ENCODE data around the gene PTRH1. TPM values are rescaled to one million over a fixed set of nuclear protein-coding genes. Genes with fewer than 3 reads are reported as not detected.
A peak's percentile ranks its signal among the peaks of the same experiment; 100 is the strongest.

Gene PTRH1
- total RNA-seq, 1 experiment from 2014 or later = 4.3 TPM

- Histone ChIP-seq H3K4me1 (no peaks in the 10 kb centered on the region), H3K9me3 (replicated peaks) (no peaks in the 10 kb centered on the region), H3K4me3 (no peak overlapping the region), H3K36me3 (no peaks in the 10 kb centered on the region), H3K27ac (no peak overlapping the region), H3K27me3 (peaks cover 8% of the 10 kb centered on the region; the same call in 1 of the 2 replicates)
- no peak for DNase-seq
Observed at GRCh38 chr9:127717766-127718165, 2.3 kb upstream of the PTRH1 start.

DNA sequence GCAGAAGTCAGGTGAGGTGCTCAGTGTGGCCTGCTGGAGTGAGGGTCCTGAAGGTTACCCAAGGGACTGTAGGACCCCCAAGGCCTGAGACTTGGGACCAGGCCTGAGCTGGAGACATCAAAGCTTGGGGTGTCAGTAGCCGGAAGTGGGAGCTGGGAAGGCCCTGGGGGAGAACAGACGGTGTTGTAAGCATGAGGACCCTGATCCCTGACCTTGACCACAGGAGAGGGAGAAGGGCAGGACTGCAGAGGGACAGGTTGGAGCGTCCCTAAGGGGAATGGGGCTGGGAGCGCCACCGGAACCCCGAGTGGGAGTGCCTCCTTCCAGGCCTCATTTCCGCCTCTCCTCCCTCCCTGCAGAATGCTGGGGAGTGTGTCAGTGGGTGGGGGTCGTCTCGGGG lies 949 bp upstream of the PTRH1 start:
- Histone ChIP-seq H3K4me3 (no peak overlapping the region), H3K9me3 (replicated peaks) (no peaks in the 10 kb centered on the region), H3K4me1 (peaks cover 3% of the 10 kb centered on the region; the same call in 1 of the 2 replicates), H3K36me3 (no peaks in the 10 kb centered on the region), H3K27ac (no peak overlapping the region), H3K27me3 (peaks cover 3% of the 10 kb centered on the region; the same call in 1 of the 2 replicates)
- DNase-seq = no peak

DNA sequence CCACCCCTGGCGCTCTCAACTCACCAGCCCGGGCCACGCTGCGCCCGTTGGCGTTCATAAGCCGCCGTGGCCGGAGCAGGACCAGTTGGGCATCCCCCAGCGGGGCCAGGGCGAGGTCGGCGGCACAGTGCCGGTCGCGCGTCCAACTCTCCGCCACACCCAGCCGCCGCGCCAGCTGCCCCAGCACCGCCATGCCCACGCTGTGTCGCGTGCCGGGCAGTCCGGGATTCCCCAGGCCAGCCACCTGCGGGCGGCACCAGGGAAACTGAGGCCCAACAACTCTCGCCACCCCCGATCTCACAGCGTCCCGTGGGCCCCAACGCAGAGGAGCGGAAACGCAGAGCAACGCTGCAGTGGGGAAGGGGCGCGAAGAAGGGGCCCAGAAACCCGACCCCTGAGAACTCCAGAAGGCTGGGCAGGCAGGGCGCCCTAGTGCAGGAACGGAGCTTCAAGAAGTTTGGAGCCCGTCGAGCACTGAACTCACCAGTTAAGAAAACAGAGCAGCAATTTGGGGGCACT lies 453 bp downstream of the PTRH1 start:
- no peaks in the 10 kb centered on the region for H3K27me3 ChIP-seq
- peak overlapping the region; percentile 65 for H3K4me3 ChIP-seq
- no peaks in the 10 kb centered on the region for H3K36me3 ChIP-seq
- H3K4me1 ChIP-seq = peaks cover 8% of the 10 kb centered on the region; the same call in 1 of the 2 replicates
- no peaks in the 10 kb centered on the region for H3K9me3 ChIP-seq (replicated peaks)
- no peak overlapping the region for H3K27ac ChIP-seq
- DNase-seq = no peak

- Histone ChIP-seq H3K4me3 (no peak overlapping the region), H3K9me3 (replicated peaks) (no peaks in the 10 kb centered on the region), H3K36me3 (no peaks in the 10 kb centered on the region), H3K4me1 (peaks cover 8% of the 10 kb centered on the region; the same call in 1 of the 2 replicates), H3K27ac (no peak overlapping the region), H3K27me3 (no peaks in the 10 kb centered on the region)
- DNase-seq = no peak
Observed at GRCh38 chr9:127714020-127714750, 1.3 kb downstream of the PTRH1 start.

GRCh38 chr9:127712867-127713266 lies 2.6 kb downstream of the PTRH1 start:
- no peak for DNase-seq
- no peaks in the 10 kb centered on the region for H3K27me3 ChIP-seq
- H3K4me1 ChIP-seq = peaks cover 8% of the 10 kb centered on the region; the same call in 1 of the 2 replicates
- no peak overlapping the region for H3K4me3 ChIP-seq
- H3K9me3 ChIP-seq (replicated peaks) = no peaks in the 10 kb centered on the region
- no peaks in the 10 kb centered on the region for H3K36me3 ChIP-seq
- no peak overlapping the region for H3K27ac ChIP-seq

DNA sequence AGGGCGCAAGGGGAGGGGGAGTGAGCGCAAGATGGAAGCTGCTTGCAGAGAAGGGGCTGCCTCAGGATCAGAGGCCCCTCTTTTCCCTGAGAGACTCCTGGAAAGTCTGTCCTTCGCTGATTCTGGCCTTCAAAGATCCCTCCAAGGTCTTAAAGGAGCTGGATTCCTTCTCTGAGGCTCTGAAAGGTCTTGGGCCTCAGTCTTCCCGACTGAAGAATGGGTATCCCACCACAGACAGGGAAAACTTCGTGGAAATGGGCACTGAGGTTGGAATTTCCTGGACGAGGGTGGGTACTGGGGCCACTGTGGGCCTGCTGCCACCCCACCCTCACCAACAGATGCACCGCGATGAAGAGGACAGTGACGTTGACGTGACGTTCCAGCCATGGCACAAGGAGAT lies 3.1 kb downstream of the PTRH1 start:
- Histone ChIP-seq H3K27ac (no peak overlapping the region), H3K4me3 (no peak overlapping the region), H3K4me1 (peaks cover 8% of the 10 kb centered on the region; the same call in 1 of the 2 replicates), H3K27me3 (no peaks in the 10 kb centered on the region), H3K36me3 (no peaks in the 10 kb centered on the region), H3K9me3 (replicated peaks) (no peaks in the 10 kb centered on the region)
- no peak for DNase-seq

DNA sequence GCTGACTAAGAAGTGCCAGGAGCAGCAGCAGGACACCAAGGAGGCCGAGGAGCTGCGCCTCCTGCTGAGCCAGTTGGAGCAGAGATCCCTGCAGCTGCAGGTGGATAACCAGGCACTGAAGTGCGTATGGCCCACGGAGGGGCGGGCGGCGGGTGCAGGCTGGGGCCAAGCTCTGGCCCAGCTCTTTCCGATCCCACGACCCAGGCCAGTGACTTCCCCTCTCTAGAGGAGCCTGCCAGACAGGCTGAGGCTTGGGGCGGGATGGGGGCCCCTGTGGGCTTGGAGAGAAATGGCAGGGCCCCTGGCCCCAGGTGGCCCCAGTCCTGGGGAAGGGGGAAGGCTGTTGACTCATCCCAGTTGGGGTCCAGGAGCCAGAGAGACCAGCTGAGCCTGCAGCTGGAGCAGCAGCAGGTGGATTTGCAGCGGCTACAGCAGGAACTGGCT lies 3.6 kb downstream of the PTRH1 start:
- H3K27me3 ChIP-seq = no peaks in the 10 kb centered on the region
- H3K4me3 ChIP-seq = no peak overlapping the region
- no peaks in the 10 kb centered on the region for H3K9me3 ChIP-seq (replicated peaks)
- H3K27ac ChIP-seq = no peak overlapping the region
- DNase-seq = no peak
- no peaks in the 10 kb centered on the region for H3K36me3 ChIP-seq
- peaks cover 8% of the 10 kb centered on the region; the same call in 1 of the 2 replicates for H3K4me1 ChIP-seq

DNA sequence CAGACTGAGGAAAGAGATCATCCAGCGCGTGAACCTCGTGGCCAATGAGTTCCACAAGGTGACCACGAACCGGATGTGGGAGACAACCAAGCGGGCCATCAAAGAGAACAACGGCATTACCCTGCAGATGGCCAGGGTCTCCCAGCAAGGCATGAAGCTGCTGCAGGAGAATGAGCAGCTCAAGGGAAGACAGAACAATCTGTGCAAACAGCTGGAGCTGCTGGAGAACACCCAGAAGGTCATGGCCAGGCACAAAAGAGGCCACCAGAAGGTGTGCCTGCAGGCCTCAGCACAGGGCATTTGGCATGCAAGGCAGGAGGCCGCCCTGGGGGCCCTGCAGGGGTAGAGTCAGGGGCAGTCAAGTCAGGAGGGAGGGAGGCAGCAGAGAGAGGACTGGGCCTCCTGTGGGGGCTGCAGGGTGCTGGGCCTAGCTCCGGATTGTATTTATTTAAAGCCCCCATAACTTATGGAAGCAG lies 4.2 kb downstream of the PTRH1 start:
- H3K36me3 ChIP-seq = no peaks in the 10 kb centered on the region
- no peaks in the 10 kb centered on the region for H3K9me3 ChIP-seq (replicated peaks)
- no peak overlapping the region for H3K27ac ChIP-seq
- peaks cover 8% of the 10 kb centered on the region; the same call in 1 of the 2 replicates for H3K4me1 ChIP-seq
- H3K4me3 ChIP-seq = no peak overlapping the region
- DNase-seq = no peak
- H3K27me3 ChIP-seq = no peaks in the 10 kb centered on the region

DNA sequence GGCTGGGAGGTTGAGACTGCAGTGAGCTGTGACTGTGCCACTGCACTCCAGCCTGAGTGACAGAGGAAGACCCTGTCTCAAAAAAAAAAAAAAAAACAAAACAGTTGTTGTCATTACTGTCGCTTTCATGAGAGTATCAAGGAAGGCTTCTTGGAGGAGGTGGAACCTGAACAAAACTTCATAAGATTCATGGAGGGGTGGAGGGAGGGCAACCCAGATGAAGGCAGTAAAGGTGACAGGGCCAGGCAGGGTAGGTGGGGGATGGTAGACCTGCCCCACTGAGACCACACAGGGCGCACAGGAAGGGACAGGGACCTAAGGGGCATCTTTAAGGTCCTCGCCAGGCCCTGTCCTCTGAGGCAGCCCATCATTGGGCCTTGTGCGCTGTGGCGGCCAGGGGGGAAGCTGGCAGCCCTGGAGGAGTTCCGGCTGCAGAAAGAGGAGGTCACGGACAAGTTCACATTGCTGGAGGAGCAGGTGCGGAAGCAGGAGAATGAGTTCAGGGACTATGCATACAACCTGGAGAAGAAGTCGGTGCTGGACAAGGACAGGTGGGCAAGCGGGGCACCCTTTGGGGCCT lies 5.2 kb downstream of the PTRH1 start:
- Histone ChIP-seq H3K4me1 (peaks cover 14% of the 10 kb centered on the region; the same call in 1 of the 2 replicates), H3K4me3 (no peak overlapping the region), H3K36me3 (no peaks in the 10 kb centered on the region), H3K9me3 (replicated peaks) (no peaks in the 10 kb centered on the region), H3K27me3 (no peaks in the 10 kb centered on the region), H3K27ac (no peak overlapping the region)
- no peak for DNase-seq

DNA sequence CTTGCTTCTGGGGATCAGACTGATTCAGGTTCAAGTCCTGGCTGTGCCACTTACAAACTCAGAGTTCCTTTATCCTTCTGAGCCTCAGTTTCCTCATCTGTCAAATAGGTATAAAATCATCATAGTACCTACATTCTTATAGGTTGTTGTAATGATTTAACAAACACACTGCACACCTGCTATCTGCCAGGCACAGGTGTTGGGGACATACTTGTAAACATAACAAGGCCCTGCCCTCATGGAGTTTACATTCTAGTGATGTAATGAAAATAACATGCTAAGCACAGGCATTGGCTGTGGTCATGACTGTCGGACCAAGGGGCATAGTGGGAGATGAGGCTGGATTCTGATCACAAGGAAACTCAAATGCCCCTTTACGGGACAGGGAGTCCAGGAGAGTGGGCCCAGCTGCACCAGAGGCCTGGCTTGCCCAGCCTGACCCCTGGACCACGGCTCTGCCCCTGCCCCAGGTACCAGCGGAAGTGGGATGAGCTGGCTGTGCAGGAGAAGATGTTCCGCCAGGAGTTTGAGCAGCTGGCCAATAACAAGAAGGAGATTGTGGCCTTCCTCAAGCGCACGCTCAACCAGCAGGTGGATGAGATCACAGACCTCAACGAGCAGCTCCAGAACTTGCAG lies 6.4 kb downstream of the PTRH1 start:
- no peaks in the 10 kb centered on the region for H3K9me3 ChIP-seq (replicated peaks)
- peaks cover 14% of the 10 kb centered on the region; the same call in 1 of the 2 replicates for H3K4me1 ChIP-seq
- no peak for DNase-seq
- H3K27me3 ChIP-seq = no peaks in the 10 kb centered on the region
- no peak overlapping the region for H3K27ac ChIP-seq
- no peak overlapping the region for H3K4me3 ChIP-seq
- no peaks in the 10 kb centered on the region for H3K36me3 ChIP-seq

DNA sequence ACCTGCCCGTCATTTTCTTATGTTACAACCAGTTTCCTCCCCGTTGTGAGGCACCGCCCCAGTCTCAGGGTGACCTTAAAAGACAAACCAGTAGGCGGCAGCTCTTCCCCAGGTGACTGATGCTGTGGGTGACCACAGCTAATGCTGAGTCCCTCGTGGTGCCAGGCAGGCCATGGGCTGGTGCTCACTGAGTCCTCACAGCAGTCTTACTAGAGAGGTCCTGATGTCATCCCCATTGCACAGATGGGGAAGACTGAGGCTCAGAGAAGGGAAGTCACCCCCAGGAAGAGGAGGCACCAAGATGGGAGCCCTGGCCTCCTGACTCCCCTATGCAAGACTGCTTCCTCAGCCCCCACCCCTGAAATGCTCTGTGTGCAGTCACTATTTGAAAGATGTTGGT lies 7.7 kb downstream of the PTRH1 start:
- no peak for DNase-seq
- Histone ChIP-seq H3K9me3 (replicated peaks) (no peaks in the 10 kb centered on the region), H3K27me3 (no peaks in the 10 kb centered on the region), H3K4me3 (no peak overlapping the region), H3K4me1 (peaks cover 14% of the 10 kb centered on the region; the same call in 1 of the 2 replicates), H3K36me3 (no peaks in the 10 kb centered on the region), H3K27ac (no peak overlapping the region)

GRCh38 chr9:127706836-127707241 lies 8.6 kb downstream of the PTRH1 start, which contains the start of gene CFAP157:
TSS of gene CFAP157 (plus strand) at chr9:127706988. CDS start at chr9:127707032, 44 bp downstream.
- H3K27me3 ChIP-seq = no peaks in the 10 kb centered on the region
- H3K4me3 ChIP-seq = no peak within 1 kb of the TSS
- H3K9me3 ChIP-seq (replicated peaks) = no peaks in the 10 kb centered on the region
- no peaks in the 10 kb centered on the region for H3K36me3 ChIP-seq
- no peak for DNase-seq
- H3K27ac ChIP-seq = no peak within 1 kb of the TSS
- H3K4me1 ChIP-seq = peaks cover 14% of the 10 kb centered on the region; the same call in 1 of the 2 replicates

- Histone ChIP-seq H3K27me3 (no peaks in the 10 kb centered on the region), H3K36me3 (no peaks in the 10 kb centered on the region), H3K27ac (no peak overlapping the region), H3K9me3 (replicated peaks) (no peaks in the 10 kb centered on the region), H3K4me1 (peaks cover 13% of the 10 kb centered on the region), H3K4me3 (no peak overlapping the region)
- DNase-seq = peak; percentile 39 to 48
Observed at GRCh38 chr9:127705577-127706379, 9.7 kb downstream of the PTRH1 start.

- Histone ChIP-seq H3K27me3 (no peaks in the 10 kb centered on the region), H3K4me1 (peaks cover 24% of the 10 kb centered on the region), H3K36me3 (no peaks in the 10 kb centered on the region), H3K27ac (no peak overlapping the region), H3K9me3 (replicated peaks) (no peaks in the 10 kb centered on the region), H3K4me3 (no peak overlapping the region)
- DNase-seq = no peak
Observed at GRCh38 chr9:127703289-127703946, 12.0 kb downstream of the PTRH1 start.

Data from SJCRH30 (cell line).